Hepatocyte (in vitro differentiated cells): ENCODE results near the gene MSRB1. TPM values are rescaled to one million over a fixed set of nuclear protein-coding genes. Genes with fewer than 3 reads are reported as not detected.
A peak's percentile ranks its signal among the peaks of the same experiment; 100 is the strongest.
"Not testable (repeated sequence)": the region's sequence is repeated elsewhere in the genome, so short reads cannot be mapped to it uniquely, and the experiment has no call there.

Experiments used
- DNase-seq: peaks from one replicate; pipeline ENCODE4 v3.0.0-alpha.2; 2016; ENCODE audit warnings: low spot score
- H2AFZ ChIP-seq: fragments of 200-600 bp; sonication (generic); 2 replicates; pipeline ENCODE4 v1.6.0; 2016; ENCODE audit warnings: antibody characterized with exemption, mild to moderate bottlenecking
- H3K27ac ChIP-seq: fragments of 200-600 bp; sonication (generic); 2 replicates; pipeline ENCODE4 v1.5.1; 2016; ENCODE audit warnings: mild to moderate bottlenecking
- H3K27me3 ChIP-seq: fragments of 200-600 bp; sonication (generic); 2 replicates; pipeline ENCODE4 v1.6.1; 2016
- H3K36me3 ChIP-seq: fragments of 200-600 bp; sonication (generic); replicated peaks from 2 replicates; pipeline ENCODE4 v1.5.1; 2016; ENCODE audit warnings: low read depth; ENCODE audit not compliant: insufficient read depth
- H3K4me1 ChIP-seq: fragments of 200-600 bp; sonication (generic); 2 replicates; pipeline ENCODE4 v1.5.1; 2016; ENCODE audit warnings: mild to moderate bottlenecking, moderate library complexity; ENCODE audit not compliant: insufficient read depth
- H3K4me2 ChIP-seq: fragments of 200-600 bp; sonication (generic); 2 replicates; pipeline ENCODE4 v1.6.0; 2016
- H3K4me3 ChIP-seq: fragments of 200-600 bp; sonication (generic); 2 replicates; pipeline ENCODE4 v1.5.1; 2016; ENCODE audit warnings: mild to moderate bottlenecking
- H3K79me2 ChIP-seq: fragments of 200-600 bp; sonication (generic); 2 replicates; pipeline ENCODE4 v1.6.0; 2017; ENCODE audit warnings: mild to moderate bottlenecking
- H3K9me2 ChIP-seq: fragments of 200-600 bp; sonication (generic); replicated peaks from 2 replicates; pipeline ENCODE4 v1.6.0; 2017; ENCODE audit warnings: mild to moderate bottlenecking; ENCODE audit not compliant: insufficient read depth
- H3K9me3 ChIP-seq: fragments of 200-600 bp; sonication (generic); 2 replicates; pipeline ENCODE4 v1.5.1; 2016; ENCODE audit warnings: low read depth, mild to moderate bottlenecking
- H4K20me1 ChIP-seq: fragments of 200-600 bp; sonication (generic); 2 replicates; pipeline ENCODE4 v1.6.0; 2016; ENCODE audit warnings: mild to moderate bottlenecking; ENCODE audit not compliant: insufficient read depth, poor library complexity, severe bottlenecking
- EZH2 ChIP-seq: fragments of 200-600 bp; sonication (generic); IDR thresholded peaks from 2 replicates; pipeline ENCODE4 v1.6.1; 2016; ENCODE audit warnings: antibody characterized with exemption, mild to moderate bottlenecking, borderline replicate concordance
- EZH2phosphoT487 ChIP-seq: fragments of 200-600 bp; sonication (generic); IDR thresholded peaks from one replicate; pipeline ENCODE4 v1.6.1; 2018; ENCODE audit warnings: antibody characterized with exemption, mild to moderate bottlenecking, low read depth, moderate library complexity; ENCODE audit not compliant: unreplicated experiment, severe bottlenecking
- WGBS: methylation state at CpG from one replicate; pipeline ENCODE4 v1.1.6; 2016; ENCODE audit warnings: low lambda C conversion rate; ENCODE audit errors: missing lambda C conversion rate; 5-methylcytosine and 5-hydroxymethylcytosine counted together
- polyA plus RNA-seq: library from polyadenylated mRNA; unstranded; fragments of >200 nt; fragmentation: Nextera tagmentation; extraction: Ambion mirVana; gene quantifications from 2 replicates; pipeline ENCODE4 v1.2.1, GENCODE V29; 2016
- total RNA-seq: library from RNA; depleted of rRNA; stranded (reverse); fragments of >200 nt; gene quantifications from 2 replicates; pipeline ENCODE4 v1.2.3, GENCODE V29; 2014
- TF ChIP-seq, protein P1 (sequence below): fragments of 200-600 bp; sonication (generic); IDR thresholded peaks from 2 replicates; pipeline ENCODE4 v1.5.1; 2016; ENCODE audit warnings: antibody characterized with exemption, mild to moderate bottlenecking; ENCODE audit not compliant: poor library complexity

The MSRB1 gene
- total and polyA plus RNA-seq, 2 experiments from 2014 or later: 31.3 to 62.4 TPM

DNA sequence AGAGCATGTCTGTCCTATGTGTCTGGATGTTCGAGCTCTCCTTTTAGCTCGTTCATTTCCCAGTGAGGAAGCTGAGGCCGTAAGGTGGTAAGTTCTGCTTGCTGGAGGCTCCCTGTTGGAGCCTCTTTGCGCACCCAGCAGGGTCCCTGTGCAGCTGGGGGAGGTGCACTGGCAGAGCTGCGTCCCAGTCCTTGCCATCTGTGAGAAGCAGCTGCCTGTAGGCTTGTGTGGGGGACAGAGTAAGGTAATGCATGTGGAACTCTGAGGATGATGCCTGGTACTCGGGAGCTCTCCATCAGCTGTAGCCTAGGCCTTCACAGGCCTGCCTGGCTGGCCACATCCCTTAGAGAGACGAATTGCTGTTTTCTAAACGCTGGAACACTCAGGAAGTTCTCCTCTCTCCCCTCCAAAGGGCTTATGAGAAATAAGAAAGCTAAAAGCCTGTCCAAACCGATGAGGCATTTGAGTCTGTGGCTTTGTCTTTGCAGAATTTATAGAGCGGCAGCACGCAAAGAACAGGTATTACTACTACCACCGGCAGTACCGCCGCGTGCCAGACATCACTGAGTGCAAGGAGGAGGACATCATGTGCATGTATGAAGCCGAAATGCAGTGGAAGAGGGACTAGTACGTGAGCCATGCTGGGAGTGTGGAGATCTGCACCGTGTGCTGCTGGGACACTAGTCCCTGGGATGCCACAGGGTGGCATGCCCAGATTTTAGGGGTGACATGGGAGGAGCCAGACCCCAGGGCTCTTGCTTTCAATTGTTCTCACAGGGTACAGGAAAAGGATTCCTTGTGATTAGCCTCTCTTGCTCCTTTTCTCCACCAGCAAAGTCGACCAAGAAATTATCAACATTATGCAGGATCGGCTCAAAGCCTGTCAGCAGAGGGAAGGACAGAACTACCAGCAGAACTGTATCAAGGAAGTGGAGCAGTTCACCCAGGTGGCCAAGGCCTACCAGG is 17.9 kb upstream of the MSRB1 start:
- Histone ChIP-seq H3K4me3 (no peak overlapping the region), H2AFZ (no peak overlapping the region), H3K79me2 (peaks cover 38% of the 10 kb centered on the region), H3K9me2 (no peaks in the 10 kb centered on the region), H4K20me1 (peaks cover 26% of the 10 kb centered on the region), H3K4me2 (peak overlapping the region; percentile 85), H3K27me3 (no peaks in the 10 kb centered on the region), H3K9me3 (no peaks in the 10 kb centered on the region), H3K4me1 (peaks cover 18% of the 10 kb centered on the region), H3K27ac (no peak overlapping the region), H3K36me3 (no peaks in the 10 kb centered on the region)
- TF ChIP-seq EZH2phosphoT487: no peak
- TF ChIP-seq EZH2: no peak
- TF ChIP-seq, protein P1, sequence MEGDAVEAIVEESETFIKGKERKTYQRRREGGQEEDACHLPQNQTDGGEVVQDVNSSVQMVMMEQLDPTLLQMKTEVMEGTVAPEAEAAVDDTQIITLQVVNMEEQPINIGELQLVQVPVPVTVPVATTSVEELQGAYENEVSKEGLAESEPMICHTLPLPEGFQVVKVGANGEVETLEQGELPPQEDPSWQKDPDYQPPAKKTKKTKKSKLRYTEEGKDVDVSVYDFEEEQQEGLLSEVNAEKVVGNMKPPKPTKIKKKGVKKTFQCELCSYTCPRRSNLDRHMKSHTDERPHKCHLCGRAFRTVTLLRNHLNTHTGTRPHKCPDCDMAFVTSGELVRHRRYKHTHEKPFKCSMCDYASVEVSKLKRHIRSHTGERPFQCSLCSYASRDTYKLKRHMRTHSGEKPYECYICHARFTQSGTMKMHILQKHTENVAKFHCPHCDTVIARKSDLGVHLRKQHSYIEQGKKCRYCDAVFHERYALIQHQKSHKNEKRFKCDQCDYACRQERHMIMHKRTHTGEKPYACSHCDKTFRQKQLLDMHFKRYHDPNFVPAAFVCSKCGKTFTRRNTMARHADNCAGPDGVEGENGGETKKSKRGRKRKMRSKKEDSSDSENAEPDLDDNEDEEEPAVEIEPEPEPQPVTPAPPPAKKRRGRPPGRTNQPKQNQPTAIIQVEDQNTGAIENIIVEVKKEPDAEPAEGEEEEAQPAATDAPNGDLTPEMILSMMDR: no peak
- 62% methylated on average over 20 of the region's 20 CpGs for WGBS
- DNase-seq: no peak

DNA sequence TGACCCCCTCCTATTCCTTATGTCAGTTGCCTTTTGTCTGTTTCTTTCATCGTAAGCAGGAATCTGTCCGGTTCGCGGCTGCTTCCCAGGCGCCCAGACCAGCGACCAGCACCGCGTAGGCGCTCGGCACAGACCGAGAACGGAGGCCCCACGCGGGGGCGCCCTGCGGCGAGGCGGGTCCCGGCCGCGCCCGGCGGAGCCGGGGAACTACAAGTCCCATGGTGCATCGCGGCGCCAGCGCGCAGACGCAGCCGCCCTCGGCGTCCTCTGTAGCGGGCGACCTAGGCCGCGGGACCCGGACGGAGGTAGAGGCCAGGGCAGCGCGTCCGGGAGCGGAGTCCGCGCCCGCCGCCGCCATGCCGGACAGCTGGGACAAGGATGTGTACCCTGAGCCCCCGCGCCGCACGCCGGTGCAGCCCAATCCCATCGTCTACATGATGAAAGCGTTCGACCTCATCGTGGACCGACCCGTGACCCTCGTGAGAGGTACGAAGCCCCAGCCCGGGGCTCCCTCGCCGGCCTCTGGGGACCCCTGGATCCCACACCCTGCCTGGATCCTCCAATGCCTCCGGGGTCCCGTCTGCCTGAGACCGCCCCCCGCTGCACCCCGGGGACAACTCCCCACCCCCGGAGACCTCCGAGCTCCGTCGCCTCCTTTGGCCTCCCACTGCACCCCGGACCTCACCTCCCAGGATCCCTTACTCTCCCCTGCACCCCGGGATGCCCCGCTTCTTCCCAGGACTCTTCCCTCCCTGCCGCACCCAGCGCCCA is 16.5 kb upstream of the MSRB1 start, which contains the start of gene NDUFB10:
TSS of gene NDUFB10 (plus strand) at position 270 of the 771 bp plus-strand sequence. CDS start at position 357, 87 bp downstream.
- Histone ChIP-seq H3K4me3 (peak within 1 kb of the TSS; percentile 59), H3K4me1 (peaks cover 14% of the 10 kb centered on the region), H2AFZ (peak within 1 kb of the TSS; percentile 66), H3K79me2 (peaks cover 31% of the 10 kb centered on the region), H3K4me2 (peak within 1 kb of the TSS; percentile 85), H3K27me3 (no peaks in the 10 kb centered on the region), H3K9me3 (no peaks in the 10 kb centered on the region), H3K36me3 (no peaks in the 10 kb centered on the region), H3K27ac (peak within 1 kb of the TSS; percentile 44), H3K9me2 (no peaks in the 10 kb centered on the region), H4K20me1 (peaks cover 26% of the 10 kb centered on the region)
- whole genome bisulfite sequencing: under 1% methylated on average over 61 of the region's 79 CpGs
- TF ChIP-seq EZH2phosphoT487 (no peak), EZH2 (no peak)
- TF ChIP-seq, protein P1: peak; percentile 68
- peak; percentile 96 for DNase-seq

DNA sequence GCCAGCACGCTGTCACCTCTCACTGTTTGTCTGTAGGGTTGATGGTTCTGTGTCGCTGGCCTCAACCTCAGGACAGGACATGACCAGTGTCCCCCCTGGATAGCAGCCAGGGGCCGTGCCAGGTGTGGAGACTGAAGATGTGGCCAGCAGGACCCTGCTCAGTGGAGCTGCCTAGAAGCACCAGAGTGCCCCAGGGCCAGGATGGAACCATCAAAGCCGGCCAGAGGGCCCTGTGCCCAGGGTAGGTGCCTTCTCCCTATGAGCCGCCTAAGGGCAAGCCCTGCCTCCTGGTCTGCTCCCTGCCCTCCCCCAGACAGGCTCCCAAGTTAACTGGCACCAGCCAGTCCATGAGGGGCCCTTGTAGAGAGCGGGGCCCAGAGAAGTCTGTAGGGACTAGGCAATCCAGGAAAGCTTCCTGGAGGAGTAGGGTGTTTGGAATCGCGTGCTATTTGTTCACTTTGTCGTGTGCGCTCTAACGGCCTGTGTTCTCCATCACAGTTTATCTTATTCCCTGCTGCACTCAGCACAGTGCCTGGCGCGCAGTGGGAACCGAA is 15.8 kb upstream of the MSRB1 start:
- DNase-seq: no peak
- no peak overlapping the region for H3K4me3 ChIP-seq
- H2AFZ ChIP-seq: peak overlapping the region; percentile 66
- H3K4me1 ChIP-seq: peaks cover 13% of the 10 kb centered on the region
- H3K9me3 ChIP-seq: no peaks in the 10 kb centered on the region
- peaks cover 23% of the 10 kb centered on the region for H4K20me1 ChIP-seq
- TF ChIP-seq EZH2: no peak
- TF ChIP-seq EZH2phosphoT487: no peak
- TF ChIP-seq, protein P1: no peak
- H3K79me2 ChIP-seq: peaks cover 26% of the 10 kb centered on the region
- H3K27ac ChIP-seq: peak overlapping the region; percentile 24
- no peaks in the 10 kb centered on the region for H3K36me3 ChIP-seq
- 60% methylated on average over 14 of the region's 14 CpGs for WGBS
- no peaks in the 10 kb centered on the region for H3K27me3 ChIP-seq
- H3K4me2 ChIP-seq: peak overlapping the region; percentile 85
- H3K9me2 ChIP-seq: no peaks in the 10 kb centered on the region

DNA sequence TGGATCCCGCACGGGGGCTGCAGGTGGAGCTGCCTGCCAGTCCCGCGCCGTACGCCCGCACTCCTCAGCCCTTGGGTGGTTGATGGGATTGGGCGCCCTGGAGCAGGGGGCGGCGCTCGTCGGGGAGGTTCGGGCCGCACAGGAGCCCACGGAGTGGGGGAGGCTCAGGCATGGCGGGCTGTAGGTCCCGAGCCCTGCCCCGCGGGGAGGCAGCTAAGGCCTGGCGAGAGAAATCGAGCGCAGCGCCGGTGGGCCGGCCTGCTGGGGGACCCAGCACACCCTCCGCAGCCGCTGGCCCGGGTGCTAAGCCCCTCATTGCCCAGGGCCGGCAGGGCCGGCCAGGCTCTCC is 15.1 kb upstream of the MSRB1 start:
- not testable (repeated sequence) for H3K9me3 ChIP-seq, H3K36me3 ChIP-seq, DNase-seq, H3K4me2 ChIP-seq, H3K4me1 ChIP-seq, H3K27ac ChIP-seq, H3K9me2 ChIP-seq, H3K4me3 ChIP-seq, H3K27me3 ChIP-seq, H2AFZ ChIP-seq
- peaks cover 19% of the 10 kb centered on the region for H3K79me2 ChIP-seq
- 94% methylated on average over 19 of the region's 30 CpGs for WGBS
- H4K20me1 ChIP-seq: peaks cover 16% of the 10 kb centered on the region

DNA sequence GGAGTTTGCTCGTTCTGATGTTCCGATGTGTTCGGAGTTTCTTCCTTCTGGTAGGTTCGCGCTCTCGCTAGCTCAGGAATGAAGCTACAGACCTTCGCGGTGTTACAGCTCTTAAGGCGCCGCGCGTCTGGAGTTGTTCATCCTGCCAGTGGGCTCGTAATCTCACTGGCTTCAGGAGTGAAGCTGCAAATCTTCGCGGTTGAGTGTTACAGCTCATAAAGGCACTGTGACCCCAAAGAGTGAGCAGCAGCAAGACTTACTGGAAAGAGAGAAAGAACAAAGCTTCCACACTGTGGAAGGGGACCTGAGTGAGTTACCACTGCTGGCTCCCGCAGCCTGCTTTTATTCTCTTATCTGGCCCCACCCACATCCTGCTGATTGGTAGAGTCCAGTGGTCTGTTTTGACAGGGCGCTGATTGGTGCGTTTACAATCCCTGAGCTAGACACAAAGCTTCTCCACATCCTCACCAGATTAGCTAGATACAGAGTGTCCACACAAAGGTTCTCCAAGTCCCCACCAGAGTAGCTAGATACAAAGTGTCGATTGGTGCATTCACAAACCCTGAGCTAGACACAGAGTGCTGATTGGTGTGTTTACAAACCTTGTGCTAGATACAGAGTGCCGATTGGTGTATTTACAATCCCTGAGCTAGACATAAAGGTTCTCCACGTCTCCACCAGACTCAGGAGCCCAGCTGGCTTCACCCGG is 14.6 kb upstream of the MSRB1 start:
- H3K4me1 ChIP-seq, H3K4me2 ChIP-seq, H3K27me3 ChIP-seq, H3K27ac ChIP-seq, H3K9me2 ChIP-seq, H3K4me3 ChIP-seq, H2AFZ ChIP-seq, DNase-seq, H3K9me3 ChIP-seq, H3K36me3 ChIP-seq: not testable (repeated sequence)
- Histone ChIP-seq H3K79me2 (peaks cover 14% of the 10 kb centered on the region), H4K20me1 (peaks cover 12% of the 10 kb centered on the region)
- 95% methylated on average over 21 of the region's 22 CpGs for WGBS
